ENCODE results near the gene TFAP2B.

Gene TFAP2B

DNA sequence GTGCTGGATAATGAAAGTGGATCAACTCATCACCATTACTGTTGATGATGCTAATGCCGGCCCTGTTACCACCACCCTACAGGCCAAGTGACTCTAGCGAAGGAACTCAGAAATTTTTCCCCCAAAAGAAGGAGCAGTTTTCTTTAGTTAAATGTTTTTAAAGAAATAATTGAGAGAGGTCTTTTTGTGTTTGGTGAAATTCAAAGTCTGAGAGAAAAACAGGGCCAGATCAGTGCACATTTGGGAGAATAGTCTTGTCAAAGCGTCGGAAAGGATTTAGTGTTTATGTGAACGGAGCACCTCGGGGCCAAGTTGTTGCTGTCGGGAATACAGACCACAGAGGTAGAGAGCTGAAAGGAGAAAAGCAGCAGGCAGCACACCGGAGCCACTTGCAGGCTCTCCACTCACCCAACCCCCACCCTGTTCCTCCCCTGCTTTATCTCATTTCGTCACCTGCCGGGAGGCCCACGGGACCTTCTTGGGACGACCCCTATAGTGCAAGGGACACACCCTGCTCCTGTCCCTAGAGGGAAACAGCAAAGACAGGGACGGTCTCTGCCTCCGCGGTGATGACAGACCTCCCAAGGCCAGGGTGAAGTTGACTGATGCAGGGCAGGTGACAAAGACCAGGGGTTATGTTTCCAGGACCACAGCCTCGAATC is 6.8 kb downstream of the TFAP2B start:
- DNase-seq, result no peak

- no peak for DNase-seq
These were observed 7.5 kb downstream of the TFAP2B start for GRCh38 chr6:50826037-50826761.

DNA sequence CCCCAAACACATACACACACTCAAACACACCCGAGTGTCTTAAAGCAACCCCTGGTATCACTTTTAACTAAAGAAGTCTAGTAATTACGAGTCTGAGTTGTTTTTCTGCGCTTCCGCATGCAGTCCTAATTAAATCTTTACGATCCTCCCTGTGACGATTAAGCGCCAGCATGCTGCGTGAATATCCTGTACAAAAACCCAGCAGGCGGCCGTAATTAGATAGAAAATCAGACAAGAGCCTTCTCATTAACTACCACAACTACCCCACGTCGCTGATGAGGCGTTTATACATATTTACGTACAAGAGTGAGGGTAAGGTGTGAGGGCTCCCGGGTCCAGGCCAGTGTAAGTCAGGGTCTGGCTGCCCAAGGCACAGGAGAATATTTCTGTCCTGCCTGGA is 8.1 kb downstream of the TFAP2B start:
- no peak for DNase-seq

DNA sequence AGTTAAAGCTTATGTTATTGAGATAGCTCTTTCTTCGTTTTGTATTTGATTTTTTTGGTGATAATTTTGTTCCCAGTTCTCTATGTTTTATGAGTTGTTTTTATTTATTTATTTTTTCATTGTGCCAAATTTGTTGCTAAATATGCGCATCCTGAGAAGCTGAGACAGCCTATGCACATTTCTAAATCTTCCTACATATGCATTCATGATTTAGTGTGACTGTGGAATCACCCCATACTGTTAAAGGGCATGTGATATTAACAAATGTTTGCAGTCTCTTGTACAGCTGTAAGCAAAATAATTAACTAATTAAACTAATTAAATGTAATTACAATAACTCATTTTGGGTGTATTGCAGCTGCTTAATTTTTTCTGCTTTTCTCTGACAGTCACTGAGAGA is 10.4 kb downstream of the TFAP2B start:
- no peak for DNase-seq

GRCh38 chr6:50829898-50830444 is 11.3 kb downstream of the TFAP2B start:
- no peak for DNase-seq

GRCh38 chr6:50831186-50831585 is 12.5 kb downstream of the TFAP2B start:
- no peak for DNase-seq

DNA sequence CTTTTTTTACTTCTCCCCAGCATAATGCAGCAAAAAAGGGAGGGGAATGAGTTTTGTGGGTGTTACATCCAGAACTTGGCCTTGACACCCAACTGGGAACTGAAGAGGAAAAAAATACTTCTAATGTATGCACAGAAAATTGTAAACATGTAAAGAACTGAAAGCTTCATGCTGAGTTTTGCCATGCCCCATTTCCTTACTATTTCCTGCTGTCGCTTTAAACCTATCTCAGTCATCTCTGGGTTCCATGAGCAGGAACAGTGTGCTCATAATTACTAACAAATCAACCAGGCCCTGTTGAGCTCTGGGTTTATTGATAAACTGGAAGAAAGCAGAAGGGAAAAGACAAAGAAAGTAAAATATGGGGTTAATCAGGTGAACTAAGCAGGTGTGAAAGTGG is 14.2 kb downstream of the TFAP2B start:
- DNase-seq, result no peak

GRCh38 chr6:50834929-50835410 is 16.3 kb downstream of the TFAP2B start:
- no peak for DNase-seq

DNA sequence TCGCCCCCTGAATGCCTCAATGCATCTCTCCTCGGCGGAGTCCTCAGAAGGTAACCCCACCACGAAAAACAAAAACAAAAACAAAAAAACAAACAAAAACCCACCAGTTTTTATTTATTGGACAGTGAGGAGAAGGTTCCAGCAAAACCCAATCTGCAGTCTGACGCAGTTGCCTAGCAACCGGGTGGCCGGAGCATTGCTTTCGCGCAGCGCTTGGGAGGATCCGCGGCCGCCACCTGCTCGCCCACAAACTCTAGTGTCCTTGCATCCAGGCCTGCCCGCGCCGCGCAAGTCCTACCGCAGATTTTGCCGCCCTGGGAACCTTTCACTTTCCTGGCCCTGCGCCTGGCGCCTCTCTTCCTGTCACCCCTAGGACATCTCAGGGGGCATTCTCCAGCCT is 17.6 kb downstream of the TFAP2B start:
- no peak for DNase-seq

GRCh38 chr6:50837589-50838445 is 19.1 kb downstream of the TFAP2B start:
- DNase-seq, result no peak

DNA sequence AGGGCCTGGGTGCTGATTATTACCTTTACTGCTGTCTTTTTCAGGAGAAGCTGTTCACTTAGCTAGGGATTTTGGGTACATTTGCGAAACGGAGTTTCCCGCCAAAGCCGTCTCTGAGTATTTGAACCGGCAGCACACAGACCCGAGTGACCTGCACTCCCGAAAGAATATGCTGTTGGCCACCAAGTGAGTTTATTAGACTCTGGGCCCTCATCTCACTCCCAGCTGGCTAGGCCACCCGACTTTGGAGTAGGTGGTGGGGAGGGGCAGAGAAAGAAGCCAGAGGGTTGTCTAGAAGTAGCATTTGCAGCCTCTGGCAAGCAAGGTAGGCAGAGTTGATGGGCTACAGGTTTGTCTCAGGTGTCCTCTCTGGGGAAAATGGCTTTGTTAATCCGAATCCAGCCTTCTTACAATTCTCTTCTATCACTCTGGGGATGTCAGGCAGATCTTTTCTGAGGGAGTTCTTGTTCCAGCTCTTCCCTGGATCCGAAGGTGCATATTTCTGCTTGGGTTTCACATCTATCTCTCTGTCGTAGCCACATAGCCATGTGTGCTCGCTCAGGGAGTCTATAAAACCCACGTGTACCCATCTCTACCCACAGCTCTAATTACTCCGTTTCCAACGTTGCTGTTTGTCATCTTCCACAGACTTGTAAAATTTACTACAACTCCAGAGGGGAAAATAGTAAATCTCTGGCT is 21.6 kb downstream of the TFAP2B start:
- DNase-seq, result no peak

GRCh38 chr6:50840811-50841192 is 22.1 kb downstream of the TFAP2B start:
- DNase-seq, result no peak

- no peak for DNase-seq
These were observed 23.8 kb downstream of the TFAP2B start for GRCh38 chr6:50842446-50842845.

DNA sequence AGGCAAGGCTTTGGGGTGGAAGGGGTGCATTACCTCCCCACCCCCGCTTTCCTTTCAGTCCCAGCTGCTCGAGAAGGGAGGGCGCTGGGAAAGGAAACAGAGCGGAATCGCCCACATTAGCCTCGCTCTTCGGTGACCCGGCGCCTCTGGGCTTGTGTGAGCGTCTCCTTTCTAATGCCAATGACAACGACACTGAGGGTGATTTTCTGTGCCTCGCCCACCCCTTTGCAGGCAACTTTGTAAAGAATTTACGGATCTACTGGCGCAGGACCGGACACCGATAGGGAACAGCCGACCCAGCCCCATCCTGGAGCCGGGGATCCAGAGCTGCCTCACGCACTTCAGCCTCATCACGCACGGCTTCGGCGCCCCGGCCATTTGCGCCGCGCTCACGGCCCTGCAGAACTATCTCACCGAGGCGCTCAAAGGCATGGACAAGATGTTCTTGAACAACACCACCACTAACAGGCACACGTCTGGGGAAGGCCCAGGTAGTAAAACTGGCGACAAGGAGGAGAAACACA is 24.3 kb downstream of the TFAP2B start:
- DNase-seq, result no peak

- no peak for DNase-seq
These were observed 25.2 kb downstream of the TFAP2B start for GRCh38 chr6:50843842-50844241.

GRCh38 chr6:50845499-50846143 is 26.9 kb downstream of the TFAP2B start:
- no peak for DNase-seq

DNA sequence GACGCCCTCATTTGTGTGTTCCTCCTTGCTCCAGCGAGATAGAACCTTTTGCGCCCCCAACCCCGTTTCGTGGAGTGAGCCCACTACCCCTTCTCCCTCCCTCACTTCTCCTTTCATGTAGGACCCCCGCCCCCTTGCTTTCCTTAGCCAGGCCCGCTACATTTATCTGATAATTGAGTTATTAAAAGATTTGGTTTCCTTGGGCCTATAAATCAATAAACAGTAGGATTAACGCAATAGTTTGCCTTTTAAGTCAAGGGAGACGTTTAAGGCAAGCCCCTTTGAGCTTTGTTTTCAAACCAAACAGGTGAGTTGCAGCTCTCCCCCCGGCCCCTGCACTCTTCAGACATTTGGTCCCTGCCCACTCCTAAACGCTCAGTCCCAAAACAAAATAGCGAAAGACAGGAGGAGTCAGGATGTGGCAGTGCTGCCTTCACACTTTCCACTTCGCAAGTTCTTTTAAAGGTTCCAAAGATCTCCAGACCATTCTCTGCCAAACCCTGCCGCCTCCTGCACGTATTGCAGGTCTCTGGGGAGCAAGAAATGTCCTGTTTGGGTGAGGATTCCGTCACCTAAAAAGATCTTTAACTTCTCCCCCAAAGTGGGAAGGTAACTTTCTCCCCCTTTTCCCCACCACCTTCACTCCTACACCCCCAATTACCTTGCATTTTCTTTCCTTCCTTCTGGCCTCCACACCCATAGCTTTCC is 27.6 kb downstream of the TFAP2B start:
- no peak for DNase-seq

DNA sequence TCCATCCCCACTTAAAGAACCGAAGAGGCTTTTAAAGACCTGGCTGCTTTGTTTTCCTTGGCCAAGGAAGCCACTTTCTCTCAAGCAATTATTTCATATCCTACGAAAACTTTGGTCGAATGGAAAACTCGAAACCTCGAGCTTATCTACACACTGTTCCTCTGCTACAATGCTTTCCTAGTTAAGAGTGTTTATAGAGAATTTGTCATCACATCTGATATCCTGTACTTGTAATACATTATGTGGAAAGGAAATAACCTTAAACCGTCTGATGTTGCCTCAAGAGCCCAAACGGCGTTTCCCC is 28.1 kb downstream of the TFAP2B start:
- no peak for DNase-seq

DNA sequence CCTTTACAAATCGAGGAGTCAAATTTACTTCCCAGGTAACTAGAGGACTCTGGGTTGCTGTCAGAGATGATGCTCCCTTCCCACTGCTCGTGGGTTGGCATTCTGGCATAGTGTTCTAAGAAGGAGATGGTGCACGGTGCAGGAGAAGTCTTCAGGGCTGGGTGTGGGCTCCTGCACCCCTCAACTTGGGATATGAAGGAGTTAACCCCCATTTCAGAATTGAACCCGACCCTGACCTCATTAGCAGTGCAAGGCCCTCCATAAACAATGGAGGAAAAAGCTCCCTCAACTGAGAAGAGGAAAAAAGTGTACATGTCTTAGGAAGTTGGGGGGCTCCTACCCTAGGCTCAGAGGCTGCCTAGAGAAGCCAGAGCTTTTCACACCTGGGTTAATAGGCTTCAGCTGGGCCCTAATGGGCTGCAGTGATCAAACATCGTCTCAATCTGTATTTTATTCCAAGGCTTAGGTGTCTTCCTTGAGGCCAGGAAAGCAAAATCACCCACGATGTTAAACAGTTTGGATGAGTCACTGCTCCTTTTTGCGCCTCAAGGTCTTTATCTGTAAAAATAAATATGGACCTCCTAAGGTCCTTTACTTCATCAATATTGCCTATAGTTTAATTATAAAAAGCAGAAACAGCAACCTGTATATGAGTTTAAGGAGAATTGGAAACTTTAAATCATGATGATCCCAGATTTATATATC is 29.4 kb downstream of the TFAP2B start:
- DNase-seq, result no peak

DNA sequence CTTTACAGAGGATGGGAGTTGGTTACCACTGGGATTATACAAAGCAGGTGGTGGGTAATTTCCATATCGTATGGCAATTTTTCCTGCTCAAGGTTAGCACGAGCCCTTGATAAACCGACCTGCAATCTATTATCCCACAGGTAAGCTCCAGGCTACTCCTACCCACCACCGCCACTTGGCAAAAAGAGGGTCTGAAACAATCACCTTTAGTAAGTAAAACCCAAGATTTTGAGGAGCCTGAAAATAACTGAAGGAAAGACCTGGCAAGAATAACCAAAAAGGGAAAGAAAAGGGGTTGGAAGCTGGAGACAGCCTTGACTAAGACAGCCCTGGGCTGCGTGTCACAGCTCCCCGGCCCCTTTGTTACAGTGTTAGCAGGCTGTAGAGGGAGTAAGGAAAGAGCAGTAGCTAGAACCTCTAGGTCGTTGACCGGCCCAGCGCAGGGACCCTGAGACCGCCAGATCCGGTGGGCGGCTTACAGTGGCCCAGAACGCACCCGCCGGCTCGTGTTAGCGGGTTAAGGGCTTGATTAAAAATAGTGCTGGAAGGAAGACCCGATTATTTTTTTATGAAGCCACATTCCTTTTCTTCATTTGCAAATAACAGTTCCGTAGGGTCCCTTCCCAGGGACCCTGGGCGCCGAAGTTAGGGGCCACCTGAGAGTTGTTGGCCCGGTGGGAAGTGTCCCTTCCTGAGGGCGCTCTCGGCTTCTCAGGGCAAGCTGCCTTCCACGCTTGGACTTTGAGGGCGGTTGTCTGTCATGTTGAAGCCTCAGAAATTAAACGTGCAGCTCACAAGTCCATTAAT is 30.5 kb downstream of the TFAP2B start:
- no peak for DNase-seq
